H9 (cell line): ENCODE results near the gene IMPDH1. TPM values are rescaled to one million over a fixed set of nuclear protein-coding genes. Genes with fewer than 3 reads are reported as not detected.

ENCODE experiments used
- DNase-seq: peaks from one replicate; pipeline ENCODE4 v3.0.0-alpha.2; 2017
- H2AFZ ChIP-seq: one replicate; pipeline ENCODE4 v1.6.1; 2013; ENCODE audit warnings: mild to moderate bottlenecking, low read length, control low read depth, moderate library complexity
- H2AK5ac ChIP-seq: 2 replicates; pipeline ENCODE4 v1.6.1; 2013; ENCODE audit warnings: low read length, control low read depth, mixed read lengths; ENCODE audit not compliant: insufficient read length
- H2BK120ac ChIP-seq: one replicate; pipeline ENCODE4 v1.6.1; 2013; ENCODE audit warnings: low read depth, mild to moderate bottlenecking, low read length, control low read depth, inconsistent platforms; ENCODE audit not compliant: poor library complexity, severe bottlenecking
- H2BK12ac ChIP-seq: 2 replicates; pipeline ENCODE4 v1.6.1; 2013; ENCODE audit warnings: low read length, control low read depth, mixed read lengths, low read depth; ENCODE audit not compliant: insufficient read length
- H2BK15ac ChIP-seq: 2 replicates; pipeline ENCODE4 v1.6.1; 2013; ENCODE audit warnings: low read depth, low read length, control low read depth
- H2BK20ac ChIP-seq: one replicate; pipeline ENCODE4 v1.6.1; 2013; ENCODE audit warnings: low read depth, mild to moderate bottlenecking, low read length, control low read depth, inconsistent platforms; ENCODE audit not compliant: poor library complexity, severe bottlenecking
- H2BK5ac ChIP-seq: 2 replicates; pipeline ENCODE4 v1.6.1; 2013; ENCODE audit warnings: low read length, control low read depth, mixed read lengths; ENCODE audit not compliant: insufficient read length
- H3K14ac ChIP-seq: 2 replicates; pipeline ENCODE4 v1.6.1; 2013; ENCODE audit warnings: low read length, control low read depth; ENCODE audit not compliant: insufficient read depth
- H3K18ac ChIP-seq: 2 replicates; pipeline ENCODE4 v1.6.1; 2013; ENCODE audit warnings: low read depth, mild to moderate bottlenecking, mixed read lengths, low read length, control low read depth; ENCODE audit not compliant: insufficient read length
- H3K23ac ChIP-seq: 2 replicates; pipeline ENCODE4 v1.6.1; 2013; ENCODE audit warnings: low read length, control low read depth, mixed read lengths, low read depth; ENCODE audit not compliant: insufficient read length
- H3K23me2 ChIP-seq: 2 replicates; pipeline ENCODE4 v1.6.1; 2013; ENCODE audit warnings: low read depth, mild to moderate bottlenecking, mixed read lengths, low read length, control low read depth; ENCODE audit not compliant: insufficient read length, poor library complexity, severe bottlenecking
- H3K27ac ChIP-seq: 2 replicates; pipeline ENCODE4 v1.5.1; 2013; ENCODE audit warnings: low read length, control low read depth, mixed read lengths, low read depth; ENCODE audit not compliant: insufficient read length
- H3K27me3 ChIP-seq: 2 replicates; pipeline ENCODE4 v1.6.1; 2013; ENCODE audit warnings: low read length, control low read depth, inconsistent platforms; ENCODE audit not compliant: insufficient read depth
- H3K4ac ChIP-seq: 2 replicates; pipeline ENCODE4 v1.6.1; 2013; ENCODE audit warnings: low read depth, mild to moderate bottlenecking, control low read depth, inconsistent platforms, low read length, moderate library complexity
- H3K4me1 ChIP-seq: 2 replicates; pipeline ENCODE4 v1.6.1; 2013; ENCODE audit warnings: low read length, control low read depth, inconsistent platforms; ENCODE audit not compliant: insufficient read depth
- H3K4me2 ChIP-seq: 2 replicates; pipeline ENCODE4 v1.6.1; 2013; ENCODE audit warnings: low read length, control low read depth, mixed read lengths; ENCODE audit not compliant: insufficient read length, insufficient read depth
- H3K56ac ChIP-seq: 2 replicates; pipeline ENCODE4 v1.6.1; 2013; ENCODE audit warnings: low read depth, mild to moderate bottlenecking, mixed read lengths, low read length, control low read depth; ENCODE audit not compliant: insufficient read length
- H3K79me1 ChIP-seq: 2 replicates; pipeline ENCODE4 v1.6.1; 2013; ENCODE audit warnings: low read depth, mild to moderate bottlenecking, moderate library complexity, low read length, control low read depth, inconsistent platforms; ENCODE audit not compliant: insufficient read depth, poor library complexity, severe bottlenecking
- H3K79me2 ChIP-seq: 2 replicates; pipeline ENCODE4 v1.6.1; 2013; ENCODE audit warnings: low read length, control low read depth, inconsistent platforms; ENCODE audit not compliant: insufficient read depth
- H3K9ac ChIP-seq: 2 replicates; pipeline ENCODE4 v1.6.1; 2013; ENCODE audit warnings: low read length, control low read depth, mixed read lengths; ENCODE audit not compliant: insufficient read length; ENCODE audit errors: extremely low read depth
- H3K9me3 ChIP-seq: one replicate; pipeline ENCODE4 v1.6.1; 2013; ENCODE audit warnings: low read depth, low read length, inconsistent platforms; ENCODE audit not compliant: control insufficient read depth
- H3T11ph ChIP-seq: one replicate; pipeline ENCODE4 v1.6.1; 2013; ENCODE audit warnings: mild to moderate bottlenecking, low read length, control low read depth, inconsistent platforms
- H4K20me1 ChIP-seq: one replicate; pipeline ENCODE4 v1.6.1; 2013; ENCODE audit not compliant: control insufficient read depth, insufficient read length, insufficient read depth
- H4K5ac ChIP-seq: 2 replicates; pipeline ENCODE4 v1.6.1; 2013; ENCODE audit warnings: low read depth, mild to moderate bottlenecking, mixed read lengths, low read length, control low read depth; ENCODE audit not compliant: insufficient read length
- H4K8ac ChIP-seq: replicated peaks from 2 replicates; pipeline ENCODE4 v1.6.1; 2013; ENCODE audit warnings: low read length, control low read depth, mixed read lengths, low read depth; ENCODE audit not compliant: insufficient read length
- H4K91ac ChIP-seq: 2 replicates; pipeline ENCODE4 v1.6.1; 2013; ENCODE audit warnings: low read depth, mild to moderate bottlenecking, moderate library complexity, mixed read lengths, low read length, control low read depth; ENCODE audit not compliant: insufficient read length
- H3K27ac Mint-ChIP-seq, 3 experiments: 2 replicates in 2 of 3; 3 replicates in 1 of 3; pipeline ENCODE4 v1.8.0; 2020 to 2021; ENCODE audit warnings: mixed read lengths in 3 of 3, mild to moderate bottlenecking in 1 of 3, moderate library complexity in 1 of 3
- H3K27me3 Mint-ChIP-seq: 2 replicates; pipeline ENCODE4 v1.8.0; 2021; ENCODE audit warnings: low read depth, mild to moderate bottlenecking, moderate library complexity, mixed read lengths
- H3K36me3 Mint-ChIP-seq, 3 experiments: 2 replicates in 2 of 3; 3 replicates in 1 of 3; pipeline ENCODE4 v1.8.0; 2020 to 2021; ENCODE audit warnings: low read depth in 3 of 3, mixed read lengths in 3 of 3; ENCODE audit not compliant: insufficient read depth in 1 of 3
- H3K4me1 Mint-ChIP-seq, 2 experiments: 2 replicates each; pipeline ENCODE4 v1.8.0; 2020; ENCODE audit warnings: mixed read lengths in 2 of 2
- H3K4me3 Mint-ChIP-seq, 2 experiments: 2 replicates in 1 of 2; 3 replicates in 1 of 2; pipeline ENCODE4 v1.8.0; 2020 to 2021; ENCODE audit warnings: mild to moderate bottlenecking in 2 of 2, mixed read lengths in 2 of 2, moderate library complexity in 1 of 2
- H3K9me3 Mint-ChIP-seq, 2 experiments: 2 replicates in 1 of 2; 3 replicates in 1 of 2; pipeline ENCODE4 v1.8.0; 2020; ENCODE audit warnings: mild to moderate bottlenecking in 2 of 2, mixed read lengths in 2 of 2, moderate library complexity in 1 of 2
- CTCF ChIP-seq: fragments of 200-600 bp; sonication (generic); conservative IDR thresholded peaks from 3 replicates; pipeline ENCODE4 v1.8.0; 2021; ENCODE audit warnings: antibody characterized with exemption, mild to moderate bottlenecking
- WGBS: extraction: QIAGEN DNeasy Blood & Tissue Kit; methylation state at CpG from one replicate; pipeline ENCODE4 v1.1.7; 2013; ENCODE audit warnings: missing lambda C conversion rate, low lambda C conversion rate, mixed read lengths; ENCODE audit not compliant: insufficient read length; ENCODE audit errors: extremely low coverage; 5-methylcytosine and 5-hydroxymethylcytosine counted together
- total RNA-seq: library from RNA; stranded (reverse); gene quantifications from 2 replicates; pipeline ENCODE4 v1.2.1, GENCODE V29; 2021

The IMPDH1 gene
- total RNA-seq, 1 experiment from 2014 or later: 35.2 TPM

DNA sequence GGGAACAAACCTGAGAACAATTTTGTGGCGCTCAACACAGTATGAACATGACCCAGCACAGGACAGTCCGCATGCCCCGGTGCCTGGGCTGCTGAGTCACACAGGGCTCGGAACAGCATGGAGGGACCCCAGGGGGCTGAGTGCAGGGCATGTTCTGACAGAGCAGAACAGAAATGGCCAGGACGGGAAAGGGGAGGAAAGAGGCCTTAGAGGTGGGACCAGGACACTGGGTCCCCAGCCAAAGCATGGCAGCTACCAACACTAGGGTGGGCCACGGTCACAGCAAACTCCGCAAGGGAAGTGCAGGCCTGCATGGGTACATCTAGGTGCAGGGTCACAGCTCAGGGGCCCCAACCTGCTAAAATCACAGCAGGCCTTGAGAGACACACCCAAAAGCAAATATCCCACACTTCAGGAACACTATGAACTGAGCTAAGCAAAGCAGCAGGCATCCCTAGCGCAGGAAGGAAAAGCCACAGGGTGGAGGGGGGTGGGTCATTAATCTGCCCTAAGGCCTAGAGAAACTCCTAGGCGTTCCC, 5.6 kb downstream of the IMPDH1 start:
- H4K20me1 ChIP-seq: peaks cover 4% of the 10 kb centered on the region

More for the DNA sequence above, 5.6 kb downstream of the IMPDH1 start:
- Histone ChIP-seq H2AK5ac (no peak overlapping the region), H2AFZ (no peak overlapping the region), H3K9ac (no peak overlapping the region), H3T11ph (no peak overlapping the region), H3K4me1 (peaks cover 4% of the 10 kb centered on the region; the same call in 1 of the 2 replicates), H3K4ac (no peak overlapping the region), H4K5ac (no peak overlapping the region), H3K9me3 (no peaks in the 10 kb centered on the region), H3K4me2 (no peak overlapping the region), H3K23ac (no peak overlapping the region), H2BK20ac (no peak overlapping the region), H3K14ac (no peak overlapping the region), H2BK12ac (no peak overlapping the region), H4K8ac (no peak overlapping the region), H3K56ac (no peak overlapping the region), H3K18ac (no peak overlapping the region), H2BK120ac (no peak overlapping the region), H4K91ac (no peak overlapping the region), H2BK5ac (no peak overlapping the region), H3K79me1 (no peaks in the 10 kb centered on the region), H3K79me2 (no peaks in the 10 kb centered on the region), H3K27ac (no peak overlapping the region), H2BK15ac (no peak overlapping the region), H3K27me3 (peaks cover 28% of the 10 kb centered on the region), H3K23me2 (peaks cover 7% of the 10 kb centered on the region)
- H3K4me1 Mint-ChIP-seq: peaks cover 32 to 35% of the 10 kb centered on the region in 2 experiments
- no peaks in the 10 kb centered on the region; a peak in 1 of 5 replicates for H3K9me3 Mint-ChIP-seq
- TF ChIP-seq CTCF: no peak
- no CpG with 5 or more reads among the region's 9 CpGs for WGBS
- peaks cover 59% of the 10 kb centered on the region for H3K27me3 Mint-ChIP-seq
- H3K4me3 Mint-ChIP-seq: peak overlapping the region; percentile 53 to 82
- no peak overlapping the region; a peak in 1 of 7 replicates for H3K27ac Mint-ChIP-seq
- DNase-seq: no peak
- peaks cover 0 to 17% (median 12%) of the 10 kb centered on the region in 3 experiments; a peak in 6 of 7 replicates for H3K36me3 Mint-ChIP-seq
